Activated CD8-positive, alpha-beta memory T cell treated with anti-CD3 and anti-CD28 coated beads for 1 hour (primary cell): ENCODE data around the gene CXorf65.

Experiments
- DNase-seq, 2 donors: peaks; one replicate each; pipeline ENCODE4 v3.0.0-alpha.2; 2020; ENCODE audit warnings: low read depth in 1 of 2; ENCODE audit errors: extremely low read depth in 1 of 2

Gene CXorf65

DNA sequence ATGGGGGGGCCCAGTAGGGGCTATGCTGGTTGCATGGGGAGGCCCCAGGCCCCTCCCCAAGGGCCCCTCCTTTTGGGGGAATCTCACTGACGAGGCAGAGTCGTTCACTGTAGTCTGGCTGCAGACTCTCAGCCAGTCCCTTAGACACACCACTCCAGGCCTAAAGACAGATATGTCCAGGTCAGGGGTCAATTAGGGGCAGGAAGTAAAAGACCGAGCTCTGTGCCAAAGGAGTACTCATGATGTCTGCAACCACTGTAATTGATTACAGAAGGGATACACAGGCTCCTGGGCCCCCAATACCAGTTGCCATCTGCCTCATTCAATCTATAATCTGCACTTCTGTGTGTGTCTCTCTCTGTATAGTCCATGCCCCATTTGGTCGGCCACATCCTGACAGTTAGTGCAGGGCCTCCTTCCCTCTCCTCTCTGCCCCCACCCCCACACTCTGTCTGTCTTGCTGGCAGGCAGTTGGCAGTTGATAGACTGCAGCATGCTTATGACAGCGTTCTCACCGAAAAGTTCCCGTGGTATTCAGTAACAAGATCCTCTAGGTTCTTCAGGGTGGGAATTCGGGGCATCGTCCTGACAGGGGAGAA lies 1.3 kb upstream of the CXorf65 start:
- DNase-seq, result no peak

DNA sequence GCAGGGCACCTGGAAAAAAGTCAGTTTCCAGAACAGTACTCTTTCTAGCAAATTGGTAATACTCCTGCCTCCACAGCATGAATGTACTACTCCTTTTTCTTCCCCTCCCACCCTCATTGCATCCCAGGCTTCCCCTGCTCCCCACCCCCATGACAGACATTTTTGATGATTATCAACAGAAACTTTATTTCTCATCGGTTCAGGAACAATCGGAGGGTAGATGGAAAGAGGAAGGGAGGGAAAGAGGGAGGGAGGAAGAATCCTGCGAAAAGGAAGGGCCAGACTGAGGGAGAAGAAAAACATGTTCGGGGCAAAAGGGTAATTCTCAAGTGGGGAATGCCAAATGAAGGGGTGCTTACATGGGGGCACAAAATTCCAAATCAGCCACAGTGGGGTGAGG lies 705 bp upstream of the CXorf65 start:
- no peak for DNase-seq

GRCh38 chrX:71105628-71106027 lies 912 bp downstream of the CXorf65 start:
- DNase-seq, result no peak

GRCh38 chrX:71103110-71103983 lies 3.2 kb downstream of the CXorf65 start:
- DNase-seq, result peak in 1 of 2 donors; percentile 33

GRCh38 chrX:71102292-71102691 lies 4.2 kb downstream of the CXorf65 start:
- DNase-seq, result no peak

DNA sequence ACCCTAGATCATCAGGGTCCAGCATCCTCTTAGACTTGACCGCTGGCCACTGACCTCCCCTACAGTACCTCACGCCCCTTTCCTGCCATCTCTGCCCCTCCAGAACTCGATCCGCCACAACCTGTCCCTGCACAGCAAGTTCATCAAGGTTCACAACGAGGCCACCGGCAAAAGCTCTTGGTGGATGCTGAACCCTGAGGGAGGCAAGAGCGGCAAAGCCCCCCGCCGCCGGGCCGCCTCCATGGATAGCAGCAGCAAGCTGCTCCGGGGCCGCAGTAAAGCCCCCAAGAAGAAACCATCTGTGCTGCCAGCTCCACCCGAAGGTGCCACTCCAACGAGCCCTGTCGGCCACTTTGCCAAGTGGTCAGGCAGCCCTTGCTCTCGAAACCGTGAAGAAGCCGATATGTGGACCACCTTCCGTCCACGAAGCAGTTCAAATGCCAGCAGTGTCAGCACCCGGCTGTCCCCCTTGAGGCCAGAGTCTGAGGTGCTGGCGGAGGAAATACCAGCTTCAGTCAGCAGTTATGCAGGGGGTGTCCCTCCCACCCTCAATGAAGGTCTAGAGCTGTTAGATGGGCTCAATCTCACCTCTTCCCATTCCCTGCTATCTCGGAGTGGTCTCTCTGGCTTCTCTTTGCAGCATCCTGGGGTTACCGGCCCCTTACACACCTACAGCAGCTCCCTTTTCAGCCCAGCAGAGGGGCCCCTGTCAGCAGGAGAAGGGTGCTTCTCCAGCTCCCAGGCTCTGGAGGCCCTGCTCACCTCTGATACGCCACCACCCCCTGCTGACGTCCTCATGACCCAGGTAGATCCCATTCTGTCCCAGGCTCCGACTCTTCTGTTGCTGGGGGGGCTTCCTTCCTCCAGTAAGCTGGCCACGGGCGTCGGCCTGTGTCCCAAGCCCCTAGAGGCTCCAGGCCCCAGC lies 5.7 kb downstream of the CXorf65 start:
- no peak for DNase-seq

DNA sequence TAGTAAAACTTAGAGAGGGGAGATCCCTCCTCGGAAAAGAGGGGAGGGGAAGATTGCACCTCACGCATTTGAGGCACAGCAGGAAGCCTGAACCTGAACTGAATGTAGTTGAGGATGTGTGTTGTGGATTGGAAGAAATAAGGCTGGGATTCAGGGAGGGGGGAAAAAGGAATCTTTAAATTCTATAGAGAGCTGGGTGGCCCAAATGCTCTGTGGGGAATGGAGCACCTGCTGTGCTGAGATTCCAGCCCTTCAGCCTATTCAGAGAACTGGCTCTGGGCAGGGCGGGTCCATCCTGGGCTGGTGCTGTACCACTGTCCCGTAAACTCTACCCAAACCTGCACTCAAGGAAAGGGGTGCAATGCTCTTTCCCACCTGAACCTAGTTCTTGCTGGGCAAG lies 6.8 kb downstream of the CXorf65 start:
- no peak for DNase-seq

- no peak for DNase-seq
Measured at GRCh38 chrX:71098951-71099506, 7.5 kb downstream of the CXorf65 start.

DNA sequence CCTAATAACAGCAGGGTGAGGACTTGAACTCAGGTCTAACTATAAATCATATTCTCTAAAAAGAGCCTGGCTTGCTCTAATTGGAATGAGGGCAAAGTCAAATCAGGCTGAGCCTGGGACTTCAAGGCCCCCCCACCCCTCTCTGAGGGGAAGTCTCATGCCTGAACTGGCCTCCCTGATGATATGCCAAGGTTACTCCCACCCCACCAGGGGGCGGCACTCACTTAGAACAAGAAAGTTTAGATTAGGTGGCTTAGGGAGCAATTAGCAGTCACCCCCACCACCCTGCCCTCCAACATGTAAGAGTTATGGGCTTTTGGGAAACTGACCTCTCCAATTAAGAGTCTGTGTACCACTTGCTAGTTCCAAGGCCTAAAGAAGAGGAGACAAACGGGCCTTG lies 8.2 kb downstream of the CXorf65 start:
- peak in 1 of 2 donors; percentile 64 for DNase-seq

DNA sequence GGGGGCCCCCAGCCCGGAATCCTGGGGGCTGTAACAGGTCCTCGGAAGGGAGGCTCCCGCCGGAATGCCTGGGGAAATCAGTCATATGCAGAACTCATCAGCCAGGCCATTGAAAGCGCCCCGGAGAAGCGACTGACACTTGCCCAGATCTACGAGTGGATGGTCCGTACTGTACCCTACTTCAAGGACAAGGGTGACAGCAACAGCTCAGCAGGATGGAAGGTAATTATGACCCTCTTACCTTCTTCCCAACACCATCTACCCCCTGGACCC lies 9.8 kb downstream of the CXorf65 start:
- DNase-seq, result no peak

DNA sequence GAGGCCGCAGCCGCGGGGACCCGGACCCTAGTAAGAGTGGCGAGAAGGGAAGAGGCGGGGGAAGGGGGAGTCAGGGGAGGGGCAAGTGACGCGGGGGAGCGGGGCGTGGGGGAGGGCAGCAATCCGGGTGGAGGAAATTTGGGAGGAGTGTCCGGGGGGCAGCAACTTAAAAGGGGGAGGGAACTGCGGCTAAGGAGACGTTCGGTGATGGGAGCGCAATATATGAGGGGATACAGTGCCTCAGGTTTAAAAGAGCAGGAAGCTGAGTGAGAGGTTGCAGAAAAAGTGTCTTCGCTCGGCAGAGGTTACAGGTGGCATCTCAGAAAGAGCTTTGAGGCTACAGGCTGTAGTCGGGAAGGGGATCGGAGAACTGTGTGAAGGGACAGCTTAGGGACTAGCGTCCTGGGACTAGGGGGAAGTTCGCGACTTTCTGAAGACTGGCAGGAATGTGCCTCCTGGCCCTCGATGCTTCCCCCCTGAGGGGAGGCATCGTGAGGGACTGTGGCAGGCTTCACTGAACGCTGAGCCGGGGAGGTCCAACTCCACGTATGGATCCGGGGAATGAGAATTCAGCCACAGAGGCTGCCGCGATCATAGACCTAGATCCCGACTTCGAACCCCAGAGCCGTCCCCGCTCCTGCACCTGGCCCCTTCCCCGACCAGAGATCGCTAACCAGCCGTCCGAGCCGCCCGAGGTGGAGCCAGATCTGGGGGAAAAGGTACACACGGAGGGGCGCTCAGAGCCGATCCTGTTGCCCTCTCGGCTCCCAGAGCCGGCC lies 10.4 kb downstream of the CXorf65 start:
- DNase-seq, result no peak

- DNase-seq, result peak; percentile 79 to 80
Measured at GRCh38 chrX:71095555-71095980, 11.0 kb downstream of the CXorf65 start, which contains the start of gene FOXO4. Gene FOXO4, plus strand, starts transcription at chrX:71095851. Its CDS starts 678 bp downstream, at chrX:71096529.

GRCh38 chrX:71095033-71095432 lies 11.5 kb downstream of the CXorf65 start:
- no peak for DNase-seq

DNA sequence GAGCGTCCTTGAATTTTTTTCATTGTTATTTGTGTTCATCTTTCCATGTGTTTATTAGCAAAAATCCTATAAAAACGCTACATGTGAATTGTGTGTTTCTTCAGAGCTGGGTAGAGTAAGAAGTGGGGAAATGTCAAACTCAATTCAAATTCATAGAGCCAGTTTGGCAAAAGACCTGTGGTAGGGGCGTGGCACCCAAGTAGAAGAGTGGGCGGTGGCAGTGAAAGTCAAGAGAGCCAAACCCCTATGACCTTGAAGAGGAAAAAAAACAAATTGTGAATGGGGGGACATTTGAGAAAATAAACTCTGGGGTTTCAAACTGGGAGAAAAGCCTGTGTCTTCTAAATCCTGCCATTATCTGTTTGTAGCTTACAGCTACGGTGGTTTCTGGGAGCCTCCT lies 15.3 kb downstream of the CXorf65 start:
- no peak for DNase-seq

GRCh38 chrX:71085900-71086299 lies 20.6 kb downstream of the CXorf65 start:
- no peak for DNase-seq

GRCh38 chrX:71082822-71083221 lies 23.7 kb downstream of the CXorf65 start:
- DNase-seq, result no peak

GRCh38 chrX:71082124-71082647 lies 24.4 kb downstream of the CXorf65 start:
- DNase-seq, result no peak

GRCh38 chrX:71081330-71082123 lies 25.0 kb downstream of the CXorf65 start:
- no peak for DNase-seq

DNA sequence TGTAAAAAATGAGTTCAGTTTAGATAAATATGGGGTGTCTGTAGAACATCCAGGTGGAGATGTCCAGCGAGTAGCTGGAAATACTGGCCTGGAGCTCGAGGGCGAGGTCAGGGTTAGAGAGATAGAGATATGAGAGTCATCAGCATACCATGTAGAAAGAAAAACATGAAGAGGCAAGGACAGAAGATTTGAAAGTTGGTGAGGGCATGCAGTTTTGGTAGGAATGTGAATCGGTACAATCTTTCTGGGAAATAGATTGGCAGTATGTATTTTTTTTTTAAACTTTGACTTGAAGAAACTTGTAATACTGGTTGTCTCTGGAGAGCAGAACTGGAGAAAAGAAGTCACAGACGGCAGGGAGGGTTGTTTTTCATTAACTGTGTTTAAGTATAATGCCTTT lies 36.0 kb downstream of the CXorf65 start:
- no peak for DNase-seq
